Melanocyte of skin (primary cell): ENCODE data around the gene DNAH1. TPM values are rescaled to one million over a fixed set of nuclear protein-coding genes. Genes with fewer than 3 reads are reported as not detected.

Experiments
- small RNA-seq, 2 donors: library from RNA; depleted of rRNA; stranded (forward); fragments of <200 nt; gene quantifications; one replicate each; pipeline ENCODE3, GENCODE V24; 2012
- total RNA-seq, 2 donors: library from RNA; depleted of rRNA; stranded (reverse); fragments of >200 nt; gene quantifications; 2 replicates each; pipeline ENCODE4 v1.2.3, GENCODE V29; 2012

DNAH1 gene
- total RNA-seq: 1 to 10 TPM; 2.0 to 4.8 TPM

DNA sequence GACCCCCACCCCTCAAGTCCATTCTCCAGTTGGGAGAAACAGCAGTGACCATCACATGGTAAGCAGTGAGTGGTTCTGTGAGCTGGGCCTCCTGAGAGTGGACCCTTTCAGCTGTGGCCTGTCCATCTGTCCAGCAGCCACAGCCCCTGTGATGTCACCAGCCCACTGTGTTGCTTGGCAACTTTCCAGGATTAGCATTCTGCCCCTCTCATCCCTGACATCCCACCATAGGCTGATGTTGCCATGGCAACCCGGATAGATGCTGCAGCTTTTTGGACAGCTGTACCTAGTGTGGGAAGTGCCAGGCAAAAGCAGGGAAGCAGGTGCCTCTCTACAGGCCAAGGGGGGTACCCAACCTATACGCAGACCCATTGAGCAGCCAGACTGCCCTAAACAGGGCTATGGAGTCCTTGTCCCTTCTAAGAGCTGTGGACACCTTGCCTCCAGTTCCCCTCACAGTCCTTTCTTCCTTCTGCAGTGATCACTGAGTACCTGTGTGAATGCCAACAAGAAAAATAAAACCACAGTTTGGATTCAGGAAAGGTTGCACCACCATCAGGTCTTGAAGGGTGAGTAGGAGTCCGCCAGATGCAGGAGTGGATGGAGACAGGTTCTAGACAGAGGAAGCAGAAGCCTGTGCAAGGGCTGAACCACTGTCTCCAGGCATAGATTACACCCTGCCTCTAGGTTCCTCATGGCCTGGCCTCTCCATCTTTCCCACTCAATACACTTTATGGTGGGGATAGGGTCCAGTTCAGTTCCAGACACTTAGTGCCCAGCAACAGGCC, at the start of gene DNAH1:
TSS of gene DNAH1 (plus strand) at position 343 of the 788 bp plus-strand sequence. CDS start 6,124 bp downstream, outside the sequence.

DNA sequence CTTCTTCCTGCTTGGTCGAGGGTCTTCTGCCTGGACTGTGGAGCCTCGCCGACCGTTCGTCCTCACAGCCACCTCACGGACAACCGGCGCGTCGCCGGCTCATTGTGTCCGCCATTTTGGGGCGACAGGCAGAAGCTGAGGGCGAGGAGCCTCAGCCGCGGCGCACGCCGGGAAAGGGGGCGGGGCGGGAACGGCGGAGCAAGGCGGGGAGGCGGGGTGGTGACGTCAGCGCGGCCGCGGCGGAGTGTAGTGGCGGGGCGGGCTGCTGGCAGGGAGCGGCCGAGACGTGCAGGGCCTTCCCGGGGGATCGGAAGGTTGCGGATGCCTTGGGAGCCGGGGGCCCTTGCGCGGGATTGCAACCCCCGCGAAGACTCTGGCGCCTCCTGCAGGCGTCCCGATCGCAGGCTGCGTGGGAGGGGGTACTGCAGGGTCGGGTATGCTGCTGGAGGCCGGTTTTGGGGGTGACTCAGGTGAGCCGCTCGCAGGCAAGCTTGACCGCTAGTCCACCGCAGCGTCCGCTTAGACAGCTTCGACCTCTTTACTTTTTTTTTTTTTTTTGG, 37.5 kb upstream of the DNAH1 start, which contains the start of gene WDR82:
TSS of gene WDR82 (minus strand) at position 140 of the 560 bp plus-strand sequence. CDS start 288 bp downstream, outside the sequence.

DNA sequence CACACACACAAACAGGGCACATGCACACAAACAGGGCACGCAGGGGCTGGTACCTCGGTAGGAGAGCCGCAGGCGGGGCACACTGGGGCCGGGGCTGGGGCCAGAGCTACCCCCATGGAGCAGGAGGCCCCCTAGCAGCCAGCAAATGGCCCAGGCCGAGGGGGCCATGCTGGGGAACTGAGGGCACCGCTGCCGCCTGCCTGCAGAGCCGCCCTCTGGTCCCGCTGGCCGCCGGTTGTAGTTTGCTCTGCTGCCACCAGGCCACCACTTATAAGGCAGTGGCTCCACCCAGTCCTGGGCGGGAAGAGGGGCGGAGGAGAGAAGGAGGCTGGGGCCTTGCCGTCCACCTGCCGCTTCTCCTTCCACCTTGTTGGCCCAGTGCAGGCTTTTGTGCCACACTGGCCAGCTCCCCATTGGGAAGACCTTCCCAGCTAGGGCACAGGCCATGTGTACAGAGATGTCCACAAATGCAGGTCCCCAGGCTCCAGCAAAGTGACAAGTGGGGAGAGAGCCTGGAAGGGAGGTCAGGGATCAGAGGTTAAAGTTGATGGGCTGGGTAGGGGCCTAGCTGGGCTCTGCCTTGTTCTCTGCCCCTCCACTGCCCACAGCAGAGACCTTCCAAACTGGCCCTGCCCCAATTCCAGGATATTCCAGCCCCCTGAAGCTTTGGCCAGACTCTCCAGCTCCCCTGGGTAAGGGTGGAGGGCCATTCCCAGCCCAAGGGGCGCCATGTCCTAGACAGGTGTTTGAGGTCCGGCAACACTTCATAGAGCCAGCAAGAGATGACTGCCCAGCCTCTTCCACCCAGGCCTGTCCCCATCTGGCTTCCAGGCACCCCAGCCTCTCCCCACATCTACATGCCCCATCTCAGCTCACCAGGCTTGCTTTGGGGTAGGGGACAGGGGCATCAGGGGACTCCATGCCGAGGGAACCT, 129.0 kb downstream of the DNAH1 start, which contains the start of gene SEMA3G:
TSS of gene SEMA3G (minus strand) at position 244 of the 934 bp plus-strand sequence. CDS start at position 168, 76 bp downstream.

Small RNA genes lying within 50 kb of the gene (small RNA-seq; reads per million reads assigned to genes)
- gene MIR135A1: 0 reads per million in 2 donors
- 3,223 to 5,178 reads per million in 2 donors for gene MIRLET7G

Other genes starting within 250 kb of the DNAH1 start
- 10 to 100 TPM in 1 of 2 donors, 1 to 10 TPM in 1; 7.9 to 16.3 TPM for gene POC1A, start 161.9 kb upstream of the DNAH1 start, total RNA-seq
- gene ALAS1, start 118.2 kb upstream of the DNAH1 start, total RNA-seq: 10 to 100 TPM; 74.6 to 80.9 TPM
- not detected for gene TLR9, start 90.7 kb upstream of the DNAH1 start, total RNA-seq
- 100 to 1,000 TPM in 1 of 2 donors, 10 to 100 TPM in 1; 75.0 to 145 TPM for gene TWF2, start 77.2 kb upstream of the DNAH1 start, total RNA-seq
- 1 to 10 TPM; 5.5 to 6.7 TPM for gene PPM1M, start 70.6 kb upstream of the DNAH1 start, total RNA-seq
- 10 to 100 TPM; 46.1 to 63.3 TPM for gene WDR82, start 37.7 kb upstream of the DNAH1 start, total RNA-seq
- 10 to 100 TPM in 1 of 2 donors, 1 to 10 TPM in 1; 10.0 to 11.0 TPM for gene GLYCTK, start 28.5 kb upstream of the DNAH1 start, total RNA-seq
- gene BAP1, start 93.7 kb downstream of the DNAH1 start, total RNA-seq: 10 to 100 TPM; 74.0 to 76.9 TPM
- gene PHF7, start 94.3 kb downstream of the DNAH1 start, total RNA-seq: 10 to 100 TPM; 10.3 to 11.4 TPM
- under 1 TPM in 1 of 2 donors, not detected in 1; under 0.01 TPM for gene SEMA3G, start 128.8 kb downstream of the DNAH1 start, total RNA-seq
- under 1 TPM in 1 of 2 donors, not detected in 1; 0.34 TPM for gene TNNC1, start 137.7 kb downstream of the DNAH1 start, total RNA-seq
- 10 to 100 TPM; 43.6 to 50.6 TPM for gene NISCH, start 139.3 kb downstream of the DNAH1 start, total RNA-seq
- gene STAB1, start 179.0 kb downstream of the DNAH1 start, total RNA-seq: under 1 TPM; under 0.01 to 0.33 TPM
- 10 to 100 TPM in 1 of 2 donors, 1 to 10 TPM in 1; 9.6 to 20.3 TPM for gene NT5DC2, start 217.5 kb downstream of the DNAH1 start, total RNA-seq
- 10 to 100 TPM; 15.7 to 16.5 TPM for gene UQCC5, start 220.3 kb downstream of the DNAH1 start, total RNA-seq